ENCODE results near the gene OXGR1.

Gene OXGR1

GRCh38 chr13:96963786-96964475 lies 30.3 kb downstream of the OXGR1 start:
- DNase-seq (ENCODE audit: low read depth in 2 of 2) = no peak

- DNase-seq (ENCODE audit: low read depth in 2 of 2) = no peak
These were observed 33.9 kb downstream of the OXGR1 start for GRCh38 chr13:96960379-96960778.

- DNase-seq (ENCODE audit: low read depth in 2 of 2) = no peak
These were observed 35.9 kb downstream of the OXGR1 start for GRCh38 chr13:96958286-96958891.

- no peak for DNase-seq (ENCODE audit: low read depth in 2 of 2)
These were observed 41.7 kb downstream of the OXGR1 start for GRCh38 chr13:96952595-96952994.

- no peak for DNase-seq (ENCODE audit: low read depth in 2 of 2)
These were observed 46.1 kb downstream of the OXGR1 start for GRCh38 chr13:96948127-96948526.

- no peak for DNase-seq (ENCODE audit: low read depth in 2 of 2)
These were observed 46.8 kb downstream of the OXGR1 start for GRCh38 chr13:96947343-96947910.

GRCh38 chr13:96946709-96947311 lies 47.5 kb downstream of the OXGR1 start:
- no peak for DNase-seq (ENCODE audit: low read depth in 2 of 2)

GRCh38 chr13:96940961-96941360 lies 53.3 kb downstream of the OXGR1 start:
- no peak for DNase-seq (ENCODE audit: low read depth in 2 of 2)

- DNase-seq (ENCODE audit: low read depth in 2 of 2) = no peak
These were observed 58.4 kb downstream of the OXGR1 start for GRCh38 chr13:96935901-96936300.
